Activated CD4-positive, alpha-beta memory T cell treated with anti-CD3 and anti-CD28 coated beads, Interleukin-2, amount 10 ng/mL, durations not matched to agents 7 days and 5 days (primary cell): Measurements from ENCODE around the gene NEIL1. TPM values are rescaled to one million over a fixed set of nuclear protein-coding genes. Genes with fewer than 3 reads are reported as not detected.
"Not testable (repeated sequence)": the region's sequence is repeated elsewhere in the genome, so short reads cannot be mapped to it uniquely, and the experiment has no call there.

Source experiments
- CTCF ChIA-PET: fragments of 350-600 bp; sonication (Branson Sonifier 250); formaldehyde crosslinking; loops from one replicate; lab custom pipeline; 2021; ENCODE audit warnings: antibody characterized with exemption, inconsistent platforms; lab: Charles Lee
- POLR2A ChIA-PET: fragments of 350-600 bp; sonication (Branson Sonifier 250); formaldehyde crosslinking; loops from one replicate; lab custom pipeline; 2021; ENCODE audit warnings: antibody characterized with exemption; lab: Charles Lee
- DNase-seq: peaks from one replicate; pipeline ENCODE4 v3.0.0-alpha.2; 2020
- H3K27ac Mint-ChIP-seq: one replicate; pipeline ENCODE4 v1.8.0; 2021; ENCODE audit warnings: mild to moderate bottlenecking, mixed read lengths
- H3K27me3 Mint-ChIP-seq: one replicate; pipeline ENCODE4 v1.8.0; 2021; ENCODE audit warnings: mixed read lengths
- H3K36me3 Mint-ChIP-seq: one replicate; pipeline ENCODE4 v1.8.0; 2021; ENCODE audit warnings: low read depth, mixed read lengths
- H3K4me1 Mint-ChIP-seq: one replicate; pipeline ENCODE4 v1.8.0; 2021; ENCODE audit warnings: mixed read lengths
- H3K4me3 Mint-ChIP-seq: one replicate; pipeline ENCODE4 v1.8.0; 2021; ENCODE audit warnings: mild to moderate bottlenecking, mixed read lengths
- H3K9me3 Mint-ChIP-seq: one replicate; pipeline ENCODE4 v1.8.0; 2021; ENCODE audit warnings: mixed read lengths
- total RNA-seq, 2 experiments: library from RNA; stranded (reverse); gene quantifications; one replicate each; pipeline ENCODE4 v1.2.3, GENCODE V29; 2021

NEIL1 gene
- total RNA-seq: 1 to 10 TPM; 6.9 to 7.0 TPM

- CTCF ChIA-PET: no interaction called here
- H3K9me3 Mint-ChIP-seq: peaks cover 18% of the 10 kb centered on the region
- POLR2A ChIA-PET: interaction anchor here (1.8 to 9.5 kb wide), 3 partner anchors 11 to 106 kb away, joined by 6 to 89 read pairs (median 11); partner anchors contain the start of genes COMMD4 and MAN2C1
Observed at GRCh38 chr15:75346796-75347221, at the start of gene NEIL1. TSS of gene NEIL1 (plus strand) at chr15:75347039. CDS start at chr15:75348906, 1,867 bp downstream.

GRCh38 chr15:75298541-75299310 is 48.1 kb upstream of the NEIL1 start:
- not testable (repeated sequence) for H3K27ac Mint-ChIP-seq, H3K36me3 Mint-ChIP-seq
- CTCF ChIA-PET: interaction anchor here (1.2 kb wide), 1 partner anchor 274 kb away, joined by 5 read pairs; no protein-coding TSS in a partner anchor

More at GRCh38 chr15:75346796-75347221, at the start of gene NEIL1:
- no peak within 1 kb of the TSS for H3K27ac Mint-ChIP-seq
- H3K36me3 Mint-ChIP-seq: peaks cover 42% of the 10 kb centered on the region
- peaks cover 39% of the 10 kb centered on the region for H3K4me1 Mint-ChIP-seq
- H3K4me3 Mint-ChIP-seq: peak within 1 kb of the TSS; percentile 60
- no peak for DNase-seq
- H3K27me3 Mint-ChIP-seq: peaks cover 25% of the 10 kb centered on the region

GRCh38 chr15:75299311-75299688 is 47.5 kb upstream of the NEIL1 start:
- POLR2A ChIA-PET: interaction anchor here (1.4 kb wide), 1 partner anchor 276 kb away, joined by 3 read pairs; no protein-coding TSS in a partner anchor
- DNase-seq: peak; percentile 69
- H3K4me3 Mint-ChIP-seq, H3K4me1 Mint-ChIP-seq, CTCF ChIA-PET, H3K27ac Mint-ChIP-seq, H3K36me3 Mint-ChIP-seq, H3K9me3 Mint-ChIP-seq: not testable (repeated sequence)
- H3K27me3 Mint-ChIP-seq: peaks cover 17% of the 10 kb centered on the region

More at GRCh38 chr15:75298541-75299310, 48.1 kb upstream of the NEIL1 start:
- H3K4me1 Mint-ChIP-seq, H3K4me3 Mint-ChIP-seq, H3K9me3 Mint-ChIP-seq, POLR2A ChIA-PET, DNase-seq: not testable (repeated sequence)
- H3K27me3 Mint-ChIP-seq: peaks cover 11% of the 10 kb centered on the region

- POLR2A ChIA-PET: interaction anchor here (1.4 kb wide), 1 partner anchor 277 kb away, joined by 3 read pairs; no protein-coding TSS in a partner anchor
- H3K27ac Mint-ChIP-seq, H3K4me3 Mint-ChIP-seq, CTCF ChIA-PET, DNase-seq, H3K9me3 Mint-ChIP-seq, H3K36me3 Mint-ChIP-seq, H3K4me1 Mint-ChIP-seq: not testable (repeated sequence)
- peaks cover 24% of the 10 kb centered on the region for H3K27me3 Mint-ChIP-seq
Observed at GRCh38 chr15:75300026-75300425, 46.8 kb upstream of the NEIL1 start.

- POLR2A ChIA-PET: no interaction called here
- Mint-ChIP-seq H3K4me1 (peaks cover 9% of the 10 kb centered on the region), H3K4me3 (no peak overlapping the region), H3K9me3 (no peaks in the 10 kb centered on the region), H3K27me3 (peaks cover 38% of the 10 kb centered on the region), H3K36me3 (no peaks in the 10 kb centered on the region), H3K27ac (no peak overlapping the region)
- no peak for DNase-seq
- CTCF ChIA-PET: no interaction called here
Observed at GRCh38 chr15:75302318-75302717, 44.5 kb upstream of the NEIL1 start.

GRCh38 chr15:75302753-75303152 is 44.1 kb upstream of the NEIL1 start:
- H3K4me3 Mint-ChIP-seq, DNase-seq, H3K27ac Mint-ChIP-seq, POLR2A ChIA-PET, H3K36me3 Mint-ChIP-seq, CTCF ChIA-PET, H3K9me3 Mint-ChIP-seq, H3K4me1 Mint-ChIP-seq: not testable (repeated sequence)
- peaks cover 41% of the 10 kb centered on the region for H3K27me3 Mint-ChIP-seq

GRCh38 chr15:75306188-75306587 is 40.7 kb upstream of the NEIL1 start:
- Mint-ChIP-seq H3K9me3 (no peaks in the 10 kb centered on the region), H3K27me3 (peaks cover 59% of the 10 kb centered on the region), H3K4me1 (peaks cover 17% of the 10 kb centered on the region), H3K36me3 (no peaks in the 10 kb centered on the region), H3K4me3 (no peak overlapping the region), H3K27ac (no peak overlapping the region)
- CTCF ChIA-PET: no interaction called here
- no peak for DNase-seq
- POLR2A ChIA-PET: no interaction called here

GRCh38 chr15:75307778-75308390 is 39.0 kb upstream of the NEIL1 start:
- ChIA-PET CTCF (interaction anchor here (0.7 to 1.2 kb wide), 4 partner anchors 279 to 372 kb away, joined by 3 read pairs; no protein-coding TSS in a partner anchor), POLR2A (interaction anchor here (0.9 kb wide), 1 partner anchor 279 kb away, joined by 3 read pairs; no protein-coding TSS in a partner anchor)
- peak; percentile 28 for DNase-seq
- H3K27ac Mint-ChIP-seq: no peak overlapping the region
- H3K4me3 Mint-ChIP-seq: no peak overlapping the region
- H3K4me1 Mint-ChIP-seq: peaks cover 27% of the 10 kb centered on the region
- H3K27me3 Mint-ChIP-seq: peaks cover 62% of the 10 kb centered on the region
- no peaks in the 10 kb centered on the region for H3K9me3 Mint-ChIP-seq
- H3K36me3 Mint-ChIP-seq: peaks cover 3% of the 10 kb centered on the region

GRCh38 chr15:75309711-75310110 is 37.1 kb upstream of the NEIL1 start:
- POLR2A ChIA-PET: no interaction called here
- H3K36me3 Mint-ChIP-seq: peaks cover 3% of the 10 kb centered on the region

GRCh38 chr15:75312548-75312947 is 34.3 kb upstream of the NEIL1 start:
- H3K9me3 Mint-ChIP-seq, H3K36me3 Mint-ChIP-seq, H3K27ac Mint-ChIP-seq, POLR2A ChIA-PET, H3K4me3 Mint-ChIP-seq, DNase-seq, CTCF ChIA-PET: not testable (repeated sequence)
- Mint-ChIP-seq H3K4me1 (peaks cover 25% of the 10 kb centered on the region), H3K27me3 (peaks cover 27% of the 10 kb centered on the region)

More at GRCh38 chr15:75309711-75310110, 37.1 kb upstream of the NEIL1 start:
- no peaks in the 10 kb centered on the region for H3K9me3 Mint-ChIP-seq
- peaks cover 49% of the 10 kb centered on the region for H3K27me3 Mint-ChIP-seq
- H3K4me3 Mint-ChIP-seq: no peak overlapping the region
- no peak for DNase-seq
- CTCF ChIA-PET: no interaction called here
- H3K27ac Mint-ChIP-seq: no peak overlapping the region
- peaks cover 25% of the 10 kb centered on the region for H3K4me1 Mint-ChIP-seq

- H3K27me3 Mint-ChIP-seq: peaks cover 21% of the 10 kb centered on the region
- ChIA-PET POLR2A (no interaction called here), CTCF (no interaction called here)
- H3K36me3 Mint-ChIP-seq: peaks cover 3% of the 10 kb centered on the region
- no peak overlapping the region for H3K4me3 Mint-ChIP-seq
- H3K27ac Mint-ChIP-seq: no peak overlapping the region
- no peak for DNase-seq
- peaks cover 21% of the 10 kb centered on the region for H3K4me1 Mint-ChIP-seq
- no peaks in the 10 kb centered on the region for H3K9me3 Mint-ChIP-seq
Observed at GRCh38 chr15:75313116-75313845, 33.6 kb upstream of the NEIL1 start.

- ChIA-PET POLR2A (no interaction called here), CTCF (no interaction called here)
- Mint-ChIP-seq H3K36me3 (peaks cover 3% of the 10 kb centered on the region), H3K4me3 (no peak overlapping the region), H3K9me3 (no peaks in the 10 kb centered on the region), H3K4me1 (peaks cover 28% of the 10 kb centered on the region), H3K27me3 (peaks cover 11% of the 10 kb centered on the region), H3K27ac (no peak overlapping the region)
- DNase-seq: no peak
Observed at GRCh38 chr15:75314552-75315290, 32.1 kb upstream of the NEIL1 start.
